ENCODE data around the gene ARID4B.

ARID4B gene

GRCh38 chr1:235320521-235321179, 7.3 kb downstream of the ARID4B start:
- no peak for DNase-seq (ENCODE audit: low read depth)
- H3K4me3 ChIP-seq (ENCODE audit: control insufficient read depth, low read depth, low read length) = no peak overlapping the region
- TF ChIP-seq CTCF (IDR thresholded peaks at IDR 0.05; ENCODE audit: control insufficient read depth, insufficient read depth, low read depth, low read length, missing control alignments) = no peak

- DNase-seq (ENCODE audit: low read depth) = no peak
- TF ChIP-seq CTCF (IDR thresholded peaks at IDR 0.05; ENCODE audit: control insufficient read depth, insufficient read depth, low read depth, low read length, missing control alignments) = no peak
- no peak overlapping the region for H3K4me3 ChIP-seq (ENCODE audit: control insufficient read depth, low read depth, low read length)
Observed at GRCh38 chr1:235319255-235319654, 8.7 kb downstream of the ARID4B start.

GRCh38 chr1:235317168-235317567, 10.8 kb downstream of the ARID4B start:
- no peak for TF ChIP-seq CTCF (IDR thresholded peaks at IDR 0.05; ENCODE audit: control insufficient read depth, insufficient read depth, low read depth, low read length, missing control alignments)

GRCh38 chr1:235315735-235316134, 12.2 kb downstream of the ARID4B start:
- H3K4me3 ChIP-seq (ENCODE audit: control insufficient read depth, low read depth, low read length) = no peak overlapping the region
- no peak for TF ChIP-seq CTCF (IDR thresholded peaks at IDR 0.05; ENCODE audit: control insufficient read depth, insufficient read depth, low read depth, low read length, missing control alignments)
- no peak for DNase-seq (ENCODE audit: low read depth)

More at GRCh38 chr1:235317168-235317567, 10.8 kb downstream of the ARID4B start:
- no peak overlapping the region for H3K4me3 ChIP-seq (ENCODE audit: control insufficient read depth, low read depth, low read length)
- DNase-seq (ENCODE audit: low read depth) = no peak

- DNase-seq (ENCODE audit: low read depth) = no peak
- TF ChIP-seq CTCF (IDR thresholded peaks at IDR 0.05; ENCODE audit: control insufficient read depth, insufficient read depth, low read depth, low read length, missing control alignments) = no peak
- H3K4me3 ChIP-seq (ENCODE audit: control insufficient read depth, low read depth, low read length) = no peak overlapping the region
Observed at GRCh38 chr1:235315173-235315572, 12.8 kb downstream of the ARID4B start.

GRCh38 chr1:235313931-235314678, 13.9 kb downstream of the ARID4B start:
- no peak for DNase-seq (ENCODE audit: low read depth)
- no peak for TF ChIP-seq CTCF (IDR thresholded peaks at IDR 0.05; ENCODE audit: control insufficient read depth, insufficient read depth, low read depth, low read length, missing control alignments)
- no peak overlapping the region for H3K4me3 ChIP-seq (ENCODE audit: control insufficient read depth, low read depth, low read length)
